NCI-H1694 treated with DMSO at 0.1 percent for 48 hours (cell line): Measurements from ENCODE around the gene PLA2G6.
"Not testable (repeated sequence)": the region's sequence is repeated elsewhere in the genome, so short reads cannot be mapped to it uniquely, and the experiment has no call there.

Source experiments
- DNase-seq: peaks from one replicate; lab custom pipeline; 2025; lab: John Stamatoyannopoulos, UW

The PLA2G6 gene

GRCh38 chr22:38082986-38083710, 98.5 kb downstream of the PLA2G6 start:
- DNase-seq: no peak

GRCh38 chr22:38081941-38082828, 99.4 kb downstream of the PLA2G6 start:
- DNase-seq: no peak

- no peak for DNase-seq
Observed at GRCh38 chr22:38081636-38081940, 100.0 kb downstream of the PLA2G6 start.

- DNase-seq: no peak
Observed at GRCh38 chr22:38080850-38081635, 100.6 kb downstream of the PLA2G6 start.

GRCh38 chr22:38080474-38080849, 101.2 kb downstream of the PLA2G6 start:
- DNase-seq: no peak

GRCh38 chr22:38079804-38080203, 101.8 kb downstream of the PLA2G6 start:
- no peak for DNase-seq

GRCh38 chr22:38079208-38079607, 102.4 kb downstream of the PLA2G6 start:
- DNase-seq: not testable (repeated sequence)

GRCh38 chr22:38078046-38078840, 103.4 kb downstream of the PLA2G6 start:
- no peak for DNase-seq

GRCh38 chr22:38077595-38077994, 104.0 kb downstream of the PLA2G6 start:
- DNase-seq: no peak

- no peak for DNase-seq
Observed at GRCh38 chr22:38077096-38077495, 104.5 kb downstream of the PLA2G6 start.

GRCh38 chr22:38075961-38076360, 105.7 kb downstream of the PLA2G6 start:
- no peak for DNase-seq

GRCh38 chr22:38075105-38075825, 106.4 kb downstream of the PLA2G6 start:
- no peak for DNase-seq

- no peak for DNase-seq
Observed at GRCh38 chr22:38074181-38075104, 107.2 kb downstream of the PLA2G6 start.

GRCh38 chr22:38073150-38074130, 108.2 kb downstream of the PLA2G6 start:
- DNase-seq: no peak

GRCh38 chr22:38072322-38073149, 109.1 kb downstream of the PLA2G6 start:
- no peak for DNase-seq

GRCh38 chr22:38071421-38072321, 110.0 kb downstream of the PLA2G6 start:
- no peak for DNase-seq
